MM.1S (cell line): ENCODE measurements around the gene TDRD7.

ENCODE experiments used
- DNase-seq: peaks from one replicate; pipeline ENCODE4 v3.0.0-alpha.2; 2015
- H2AFZ ChIP-seq: fragments of 300-600 bp; sonication (generic); 2 replicates; pipeline ENCODE4 v1.6.0; 2016; ENCODE audit warnings: antibody characterized with exemption, low read length
- H3F3A ChIP-seq: fragments of 300-600 bp; sonication (generic); 2 replicates; pipeline ENCODE4 v1.6.1; 2016; ENCODE audit warnings: mild to moderate bottlenecking, antibody characterized with exemption, low read length, moderate library complexity, mixed read lengths; ENCODE audit not compliant: insufficient read depth
- H3K27ac ChIP-seq: fragments of 300-600 bp; sonication (generic); 2 replicates; pipeline ENCODE4 v1.5.1; 2016; ENCODE audit warnings: mild to moderate bottlenecking, low read length
- H3K27me3 ChIP-seq: fragments of 300-600 bp; sonication (generic); replicated peaks from 2 replicates; pipeline ENCODE4 v1.6.0; 2016; ENCODE audit warnings: low read length; ENCODE audit not compliant: insufficient read depth
- H3K36me3 ChIP-seq: fragments of 300-600 bp; sonication (generic); replicated peaks from 2 replicates; pipeline ENCODE4 v1.6.1; 2016; ENCODE audit warnings: mild to moderate bottlenecking, low read length, mixed read lengths; ENCODE audit not compliant: insufficient read depth
- H3K4me1 ChIP-seq: fragments of 300-600 bp; sonication (generic); 2 replicates; pipeline ENCODE4 v1.6.1; 2016; ENCODE audit warnings: low read length, mixed read lengths
- H3K4me2 ChIP-seq: fragments of 300-600 bp; sonication (generic); 2 replicates; pipeline ENCODE4 v1.6.0; 2016; ENCODE audit warnings: low read depth, low read length
- H3K4me3 ChIP-seq: fragments of 300-600 bp; sonication (generic); 2 replicates; pipeline ENCODE4 v1.5.1; 2016; ENCODE audit warnings: low read length, mixed read lengths
- H3K79me2 ChIP-seq: fragments of 300-600 bp; sonication (generic); 2 replicates; pipeline ENCODE4 v1.6.1; 2016; ENCODE audit warnings: mixed run types, low read length, mixed read lengths
- H3K9ac ChIP-seq: fragments of 300-600 bp; sonication (generic); 2 replicates; pipeline ENCODE4 v1.6.1; 2016; ENCODE audit warnings: low read length, mixed read lengths
- H3K9me2 ChIP-seq: fragments of 300-600 bp; sonication (generic); replicated peaks from 2 replicates; pipeline ENCODE4 v1.6.1; 2016; ENCODE audit warnings: mild to moderate bottlenecking, low read length, mixed read lengths; ENCODE audit not compliant: insufficient read depth
- H3K9me3 ChIP-seq: fragments of 300-600 bp; sonication (generic); replicated peaks from 2 replicates; pipeline ENCODE4 v1.6.1; 2016; ENCODE audit warnings: mild to moderate bottlenecking, low read length, mixed read lengths; ENCODE audit not compliant: insufficient read depth
- H4K20me1 ChIP-seq: fragments of 300-600 bp; sonication (generic); 2 replicates; pipeline ENCODE4 v1.6.1; 2016; ENCODE audit warnings: mild to moderate bottlenecking, low read length, moderate library complexity, mixed read lengths; ENCODE audit not compliant: insufficient read depth
- CTCF ChIP-seq: fragments of 300-600 bp; sonication (generic); IDR thresholded peaks from 2 replicates; pipeline ENCODE4 v1.5.1; 2016; ENCODE audit warnings: antibody characterized with exemption, low read length, mixed read lengths
- EZH2 ChIP-seq: fragments of 300-600 bp; sonication (generic); optimal IDR thresholded peaks from 2 replicates; pipeline ENCODE3; 2017; ENCODE audit warnings: low read depth, mild to moderate bottlenecking, antibody characterized with exemption, low read length, mixed read lengths
- EZH2phosphoT487 ChIP-seq: fragments of 300-600 bp; sonication (generic); IDR thresholded peaks from 2 replicates; pipeline ENCODE4 v1.6.1; 2018; ENCODE audit warnings: antibody characterized with exemption, low read length

TDRD7 gene

GRCh38 chr9:97437051-97437600 lies 25.2 kb downstream of the TDRD7 start:
- H3F3A ChIP-seq = no peaks in the 10 kb centered on the region
- H3K79me2 ChIP-seq = no peaks in the 10 kb centered on the region
- no peak for DNase-seq
- TF ChIP-seq EZH2phosphoT487 = no peak
- TF ChIP-seq EZH2 = no peak
- no peak for TF ChIP-seq CTCF
- H3K4me3 ChIP-seq = no peak overlapping the region
- no peak overlapping the region for H3K27ac ChIP-seq
- H3K27me3 ChIP-seq = no peaks in the 10 kb centered on the region
- H3K9me3 ChIP-seq = no peaks in the 10 kb centered on the region
- no peaks in the 10 kb centered on the region for H4K20me1 ChIP-seq
- H3K36me3 ChIP-seq = no peaks in the 10 kb centered on the region
- H3K9me2 ChIP-seq = no peaks in the 10 kb centered on the region
- no peak overlapping the region for H2AFZ ChIP-seq
- H3K9ac ChIP-seq = no peak overlapping the region
- no peak overlapping the region for H3K4me2 ChIP-seq
- no peaks in the 10 kb centered on the region for H3K4me1 ChIP-seq

GRCh38 chr9:97438257-97438656 lies 26.4 kb downstream of the TDRD7 start:
- Histone ChIP-seq H4K20me1 (no peaks in the 10 kb centered on the region), H3K36me3 (no peaks in the 10 kb centered on the region), H3K27ac (no peak overlapping the region), H3K4me3 (no peak overlapping the region), H2AFZ (no peak overlapping the region), H3K79me2 (no peaks in the 10 kb centered on the region), H3F3A (no peaks in the 10 kb centered on the region), H3K9me2 (no peaks in the 10 kb centered on the region), H3K27me3 (no peaks in the 10 kb centered on the region), H3K4me1 (no peaks in the 10 kb centered on the region), H3K9me3 (no peaks in the 10 kb centered on the region), H3K9ac (no peak overlapping the region), H3K4me2 (no peak overlapping the region)
- no peak for DNase-seq
- TF ChIP-seq EZH2phosphoT487 = no peak
- no peak for TF ChIP-seq EZH2
- no peak for TF ChIP-seq CTCF

GRCh38 chr9:97438666-97439065 lies 26.8 kb downstream of the TDRD7 start:
- no peak overlapping the region for H3K9ac ChIP-seq
- DNase-seq = no peak
- no peak overlapping the region for H3K27ac ChIP-seq
- no peak overlapping the region for H2AFZ ChIP-seq
- no peaks in the 10 kb centered on the region for H3K4me1 ChIP-seq
- no peak overlapping the region for H3K4me2 ChIP-seq
- H3K9me2 ChIP-seq = no peaks in the 10 kb centered on the region
- no peak for TF ChIP-seq CTCF
- no peak for TF ChIP-seq EZH2
- TF ChIP-seq EZH2phosphoT487 = no peak
- H3F3A ChIP-seq = no peaks in the 10 kb centered on the region
- H3K9me3 ChIP-seq = no peaks in the 10 kb centered on the region
- H3K27me3 ChIP-seq = no peaks in the 10 kb centered on the region
- no peaks in the 10 kb centered on the region for H3K36me3 ChIP-seq
- no peaks in the 10 kb centered on the region for H3K79me2 ChIP-seq
- no peak overlapping the region for H3K4me3 ChIP-seq
- H4K20me1 ChIP-seq = no peaks in the 10 kb centered on the region
